Vagina (tissue), 1 donor: ENCODE data around the gene MYL1. TPM values are rescaled to one million over a fixed set of nuclear protein-coding genes. Genes with fewer than 3 reads are reported as not detected.

Experiments
- small RNA-seq: library from RNA; depleted of rRNA; stranded (forward); fragments of <200 nt; gene quantifications from one replicate; pipeline ENCODE3, GENCODE V24; 2016
- total RNA-seq: library from RNA; depleted of rRNA; stranded (reverse); fragments of >200 nt; gene quantifications from one replicate; pipeline ENCODE4 v1.2.3, GENCODE V29; 2016

Gene MYL1
- total RNA-seq, 1 donor from 2014 or later: not detected

Small RNAs within 50 kb of the gene (small RNA-seq; reads per million reads assigned to genes)
- not detected for gene RF00019

Other genes starting within 250 kb of the MYL1 start
- 29.7 TPM for gene KANSL1L, start 143.8 kb downstream of the MYL1 start, total RNA-seq
- 10.6 TPM for gene ACADL, start 89.7 kb downstream of the MYL1 start, total RNA-seq
- gene LANCL1, start 161.6 kb upstream of the MYL1 start, total RNA-seq: 29.2 TPM
- 8.8 TPM for gene CPS1, start 241.4 kb upstream of the MYL1 start, total RNA-seq